A204.1 (cell line): ENCODE results near the gene SLC12A4.
"Not testable (repeated sequence)": the region's sequence is repeated elsewhere in the genome, so short reads cannot be mapped to it uniquely, and the experiment has no call there.

ENCODE experiments used
- FAIRE-seq: peaks from 2 replicates; lab custom pipeline; 2012; peaks lifted over from hg19 to GRCh38; lab: Jason Lieb, UNC

The SLC12A4 gene

DNA sequence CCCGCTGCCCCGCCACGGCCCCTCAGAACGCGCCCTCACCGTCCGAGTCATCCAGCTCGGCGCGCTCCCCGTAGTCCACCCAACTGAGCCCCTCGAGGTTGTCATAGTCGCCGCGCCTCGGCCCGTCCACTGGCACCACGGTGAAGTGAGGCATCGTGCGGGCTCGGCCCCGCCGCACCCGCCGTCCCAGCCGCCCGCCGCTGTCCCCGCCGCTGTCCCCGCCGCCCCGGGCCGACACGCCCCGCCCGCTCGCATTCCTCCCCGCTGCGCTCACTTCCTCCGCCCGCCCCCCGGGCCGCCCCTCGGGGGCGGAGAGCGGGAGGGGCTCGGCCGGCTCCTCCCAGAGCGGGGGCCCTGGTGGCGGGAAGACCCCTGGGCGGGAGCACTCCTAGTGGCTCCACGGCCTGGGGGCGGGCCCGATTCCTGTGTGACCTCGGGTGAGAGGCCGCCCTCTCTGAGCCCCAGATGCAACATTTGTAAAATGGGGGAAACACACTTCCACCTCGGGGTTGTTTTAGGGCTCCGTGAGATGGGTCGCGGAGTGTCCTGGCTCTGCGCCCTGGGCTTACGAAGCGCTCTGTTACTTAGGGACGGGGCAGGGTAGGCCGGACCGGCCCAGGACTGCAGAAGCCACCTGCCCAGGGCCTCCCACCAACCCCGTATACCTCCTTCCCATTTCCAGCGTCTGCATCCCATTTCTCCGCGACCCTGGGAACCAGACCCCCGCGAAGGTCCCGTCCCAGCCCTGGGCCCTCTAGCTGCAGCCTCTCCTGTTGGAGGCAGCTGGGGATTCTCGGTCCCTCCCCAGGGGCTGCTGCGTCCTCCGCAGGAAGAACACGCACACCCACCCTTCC lies at the start of gene SLC12A4:
SLC12A4 (minus strand) TSS at position 238 of the 854 bp plus-strand sequence; CDS start at position 154, 84 bp downstream.
- no peak for FAIRE-seq

DNA sequence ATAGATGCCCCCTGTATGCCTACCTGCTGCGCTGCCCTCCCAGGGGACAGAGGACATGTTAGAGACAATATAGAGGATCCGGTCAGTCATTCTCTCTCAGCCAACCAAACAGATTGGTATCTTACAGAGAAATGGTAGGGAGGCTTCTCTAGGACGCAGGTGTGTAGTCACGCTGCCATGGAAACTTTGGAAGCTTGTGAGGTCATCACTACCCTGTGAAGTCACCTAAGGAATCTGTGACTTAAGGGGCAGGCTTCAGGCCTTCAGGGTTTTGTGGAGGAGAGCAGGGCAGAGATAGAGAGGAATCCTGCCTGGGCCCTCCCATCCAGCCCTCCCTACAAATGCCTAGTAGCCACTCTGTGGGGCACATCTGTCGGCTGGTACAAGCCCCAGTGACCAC lies 47.2 kb upstream of the SLC12A4 start, which contains the start of gene DPEP2NB:
DPEP2NB (minus strand) TSS at position 231 of the 400 bp plus-strand sequence; CDS start at position 90, 141 bp downstream.
- FAIRE-seq, result no peak

DNA sequence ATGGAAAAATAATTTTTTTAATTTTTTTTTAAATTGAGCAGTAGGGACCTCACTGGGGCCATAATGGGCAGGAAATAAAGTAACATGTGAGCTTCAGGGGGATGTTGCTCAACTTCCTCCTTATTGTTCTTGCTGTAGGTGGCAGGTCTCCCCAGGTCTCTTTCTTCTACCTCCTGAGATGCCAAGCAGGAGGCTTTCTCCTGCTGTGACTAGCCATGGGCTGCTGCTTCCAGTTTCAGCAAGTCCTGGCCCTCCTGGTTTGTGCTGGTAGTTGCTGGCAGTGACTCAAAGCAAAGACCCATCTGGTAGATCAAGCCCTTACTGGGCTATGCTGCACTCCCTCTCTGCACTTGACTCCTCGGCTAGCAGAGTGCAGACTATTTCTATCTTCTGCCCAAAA lies 45.0 kb upstream of the SLC12A4 start:
- no peak for FAIRE-seq

DNA sequence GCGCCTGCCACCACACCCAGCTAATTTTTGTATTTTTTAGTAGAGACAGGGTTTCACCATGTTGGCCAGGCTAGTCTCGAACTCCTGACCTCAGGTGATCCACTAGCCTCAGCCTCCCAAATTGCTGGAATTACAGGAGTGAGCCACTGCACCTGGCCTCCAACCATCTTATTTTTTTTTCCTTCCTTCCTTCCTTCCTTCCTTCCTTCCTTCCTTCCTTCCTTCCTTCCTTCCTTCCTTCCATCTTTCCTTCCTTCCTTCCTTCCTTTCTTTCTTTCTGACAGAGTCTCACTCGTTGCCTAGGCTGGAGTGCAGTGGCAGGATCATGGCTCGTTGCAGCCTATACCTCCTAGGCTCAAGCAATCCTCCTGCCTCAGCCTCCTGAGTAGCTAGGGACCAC lies 41.4 kb upstream of the SLC12A4 start:
- not testable (repeated sequence) for FAIRE-seq

DNA sequence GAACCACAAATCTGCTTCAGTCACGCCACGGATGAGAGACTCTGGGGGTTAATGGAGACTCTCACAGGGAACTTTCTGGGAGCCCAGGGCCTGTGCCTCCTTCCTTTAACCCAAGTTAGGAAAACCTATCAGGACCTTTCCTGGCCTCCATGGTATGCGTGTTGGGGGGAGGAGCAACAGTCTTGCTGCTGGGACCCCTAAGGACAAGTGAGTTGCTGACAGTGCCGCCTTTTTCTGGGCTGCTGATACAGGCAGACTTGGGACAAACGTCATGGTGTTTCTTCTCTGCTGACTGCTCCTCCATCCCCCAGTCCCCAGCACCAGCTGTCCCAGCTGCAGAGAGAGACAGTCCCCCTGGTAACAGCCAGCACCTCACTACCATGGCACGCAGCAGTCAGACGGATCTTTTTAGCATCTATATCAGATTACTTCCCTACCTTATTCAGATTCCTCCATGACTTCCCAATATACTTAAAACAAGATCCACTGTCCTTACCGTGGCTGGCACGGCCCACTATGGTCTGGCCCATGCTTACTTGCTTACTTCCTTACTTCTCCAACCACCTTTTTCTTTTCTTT lies 40.8 kb upstream of the SLC12A4 start:
- FAIRE-seq, result no peak

DNA sequence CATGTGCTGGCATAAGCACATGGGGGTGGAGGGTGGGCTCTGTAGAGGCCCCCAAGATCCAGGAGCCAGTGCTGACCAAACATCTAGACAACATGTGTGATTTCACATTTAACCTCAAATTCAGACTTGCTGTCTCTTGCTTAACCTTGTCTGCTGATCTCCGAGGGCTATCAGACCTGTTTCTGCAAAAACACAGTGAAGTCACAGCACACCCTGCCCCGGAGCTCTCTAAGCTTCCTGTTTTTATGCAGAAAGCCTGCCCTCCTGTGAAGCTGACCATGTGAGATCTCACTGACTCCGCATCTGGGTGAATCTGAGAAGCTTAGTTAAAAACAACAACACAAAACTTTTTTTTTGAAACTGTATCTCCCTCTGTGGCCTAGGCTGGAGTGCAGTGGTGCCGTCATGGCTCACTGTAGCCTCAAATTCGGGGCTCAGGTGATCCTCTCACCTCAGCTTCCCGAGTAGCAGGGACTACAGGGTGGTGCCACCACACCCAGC lies 37.4 kb upstream of the SLC12A4 start:
- no peak for FAIRE-seq

DNA sequence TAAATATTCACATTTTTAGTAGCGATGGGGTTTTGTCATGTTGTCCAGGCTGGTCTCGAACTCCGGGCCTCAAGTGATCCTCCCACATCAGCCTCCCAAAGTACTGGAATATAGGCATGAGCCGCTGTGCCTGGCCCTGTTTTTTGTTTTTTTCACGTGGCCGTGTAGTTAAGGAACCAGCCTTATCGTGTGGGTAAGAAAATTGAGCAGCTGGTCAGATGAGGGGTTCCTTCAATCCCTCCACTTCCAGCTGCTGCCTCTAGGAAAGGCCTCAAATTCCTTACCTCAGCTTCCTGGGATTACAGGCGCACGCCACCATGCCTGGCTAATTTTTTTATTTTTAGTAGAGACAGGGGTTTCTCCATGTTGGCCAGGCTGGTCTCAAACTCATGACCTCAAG lies 36.8 kb upstream of the SLC12A4 start:
- FAIRE-seq, result no peak

DNA sequence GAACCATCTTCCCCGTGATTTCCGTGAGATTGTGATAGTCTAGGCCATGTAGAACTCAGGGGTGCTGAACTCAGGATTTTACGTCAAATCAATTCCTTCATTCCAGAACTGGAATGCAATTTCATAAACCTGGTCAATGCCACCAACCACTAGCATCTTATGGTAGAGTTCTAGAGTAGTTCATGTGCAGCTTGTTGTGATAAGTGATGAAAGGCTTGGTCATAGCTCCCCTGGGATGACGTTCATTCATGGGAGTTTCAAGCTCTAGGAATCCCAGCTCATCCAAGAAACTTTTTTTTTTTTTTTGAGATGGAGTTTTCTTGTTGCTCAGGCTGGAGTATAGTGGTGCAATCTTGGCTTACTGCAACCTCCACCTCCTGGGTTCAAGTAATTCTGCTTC lies 34.6 kb upstream of the SLC12A4 start:
- FAIRE-seq, result no peak

DNA sequence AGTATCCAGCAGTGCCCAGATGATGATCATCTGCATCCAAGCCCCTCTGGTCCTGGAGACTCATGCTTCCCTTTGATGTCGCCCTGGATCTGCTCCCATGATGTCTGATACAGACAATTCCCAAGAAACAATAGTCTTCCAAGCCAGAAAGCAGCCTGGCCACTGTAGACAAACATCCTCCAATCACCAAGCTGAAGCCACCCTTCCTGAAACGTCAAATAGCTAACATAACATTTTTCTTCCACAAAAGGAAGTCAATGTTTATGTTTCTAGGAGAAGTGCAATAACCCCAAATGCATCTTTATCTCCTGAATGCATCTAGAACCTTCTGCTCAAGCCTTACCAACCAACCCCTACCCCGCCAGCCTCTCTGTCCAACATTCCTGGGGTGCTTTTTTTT lies 32.0 kb upstream of the SLC12A4 start:
- FAIRE-seq, result no peak

DNA sequence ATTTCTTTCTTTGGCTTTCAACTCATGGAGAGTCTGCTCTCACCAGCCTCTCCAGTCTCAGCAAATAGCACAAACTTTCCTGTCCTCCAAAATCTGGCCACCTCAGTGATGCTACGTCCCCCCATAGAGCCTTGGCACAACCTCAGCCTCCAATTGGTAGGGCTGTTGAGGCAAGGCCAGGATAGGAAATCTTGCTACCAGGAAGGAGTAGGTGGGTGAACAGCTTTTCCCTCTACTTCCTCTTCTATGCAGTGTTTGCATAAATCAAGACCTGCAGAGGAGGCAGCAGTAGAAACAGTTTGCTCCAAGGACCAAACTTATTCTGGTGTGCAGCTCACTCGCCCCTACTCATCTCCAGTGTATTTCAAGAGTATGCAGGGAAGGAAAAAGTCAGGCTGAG lies 31.5 kb upstream of the SLC12A4 start:
- no peak for FAIRE-seq

DNA sequence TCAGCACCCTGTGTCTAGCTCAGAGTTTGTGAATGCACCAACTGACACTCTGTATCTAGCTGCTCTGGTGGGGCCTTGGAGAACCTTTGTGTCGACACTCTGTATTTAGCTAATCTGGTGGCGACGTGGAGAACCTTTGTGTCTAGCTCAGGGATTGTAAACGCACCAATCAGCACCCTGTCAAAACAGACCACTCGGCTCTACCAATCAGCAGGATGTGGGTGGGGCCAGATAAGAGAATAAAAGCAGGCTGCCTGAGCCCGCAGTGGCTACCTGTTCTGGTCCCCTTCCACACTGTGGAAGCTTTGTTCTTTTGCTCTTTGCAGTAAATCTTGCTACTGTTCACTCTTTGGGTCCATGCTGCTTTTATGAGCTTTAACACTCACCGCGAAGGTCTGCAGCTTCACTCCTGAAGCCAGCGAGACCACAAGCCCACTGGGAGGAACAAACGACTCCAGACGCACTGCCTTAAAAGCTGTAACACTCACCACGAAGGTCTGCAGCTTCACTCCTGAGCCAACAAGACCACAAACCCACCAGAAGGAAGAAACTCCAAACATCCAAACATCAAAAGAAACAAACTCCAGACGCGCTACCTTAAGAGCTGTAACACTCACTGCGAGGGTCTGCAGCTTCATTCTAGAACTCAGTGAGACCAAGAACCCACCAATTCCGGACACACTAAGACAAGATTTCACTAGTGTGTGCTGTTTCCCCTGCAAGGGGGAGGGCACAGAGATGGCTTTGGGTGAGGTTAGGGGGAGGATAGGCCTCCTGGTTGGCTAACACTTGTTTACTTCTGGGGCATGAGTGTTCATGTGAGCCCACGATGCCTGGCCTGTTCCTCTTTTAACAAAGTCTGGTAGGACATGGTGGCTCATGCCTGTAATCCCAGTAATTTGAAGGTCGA lies 30.6 kb upstream of the SLC12A4 start, which contains the start of gene DPEP2:
DPEP2 (minus strand) TSS at position 706 of the 910 bp plus-strand sequence. CDS start 6,272 bp downstream, outside the sequence.
- FAIRE-seq, result not testable (repeated sequence)

DNA sequence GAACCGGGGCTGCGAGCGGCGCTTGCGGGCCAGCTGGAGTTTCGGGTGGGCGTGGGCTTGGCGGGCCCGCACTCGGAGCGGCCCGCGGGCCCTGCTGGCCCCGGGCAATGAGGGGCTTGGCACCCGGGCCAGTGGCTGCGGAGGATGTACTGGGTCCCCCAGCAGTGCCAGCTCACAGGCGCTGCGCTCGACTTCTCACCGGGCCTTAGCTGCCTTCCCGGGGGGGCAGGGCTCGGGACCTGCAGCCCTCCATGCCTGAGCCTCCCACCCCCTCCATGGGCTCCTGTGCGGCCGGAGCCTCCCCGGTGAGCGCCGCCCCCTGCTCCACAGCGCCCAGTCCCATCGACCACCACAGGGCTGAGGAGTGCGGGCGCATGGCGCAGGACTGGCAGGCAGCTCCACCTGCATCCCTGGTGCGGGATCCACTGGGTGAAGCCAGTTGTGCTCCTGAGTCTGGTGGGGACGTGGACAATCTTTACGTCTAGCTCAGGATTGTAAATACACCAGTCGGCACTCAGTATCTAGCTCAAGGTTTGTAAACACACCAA lies 29.9 kb upstream of the SLC12A4 start:
- not testable (repeated sequence) for FAIRE-seq

DNA sequence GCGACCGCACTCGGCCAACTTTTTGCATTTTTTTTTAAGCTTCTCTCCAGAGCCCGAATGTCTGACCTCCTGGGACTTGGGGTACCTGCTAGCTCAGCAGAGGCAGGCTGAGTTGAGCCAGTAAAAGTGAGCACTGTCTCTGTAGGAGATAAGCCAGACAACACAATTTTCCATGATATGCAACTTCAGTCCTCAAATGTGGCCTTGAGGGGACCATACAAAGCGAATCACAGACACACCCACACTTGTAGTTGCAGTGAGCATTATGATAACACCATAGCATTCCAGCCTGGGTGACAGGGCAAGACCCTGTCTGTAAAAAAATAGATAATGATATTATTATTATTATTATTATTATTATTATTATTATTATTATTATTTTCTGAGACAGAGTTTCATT lies 28.2 kb upstream of the SLC12A4 start:
- no peak for FAIRE-seq

DNA sequence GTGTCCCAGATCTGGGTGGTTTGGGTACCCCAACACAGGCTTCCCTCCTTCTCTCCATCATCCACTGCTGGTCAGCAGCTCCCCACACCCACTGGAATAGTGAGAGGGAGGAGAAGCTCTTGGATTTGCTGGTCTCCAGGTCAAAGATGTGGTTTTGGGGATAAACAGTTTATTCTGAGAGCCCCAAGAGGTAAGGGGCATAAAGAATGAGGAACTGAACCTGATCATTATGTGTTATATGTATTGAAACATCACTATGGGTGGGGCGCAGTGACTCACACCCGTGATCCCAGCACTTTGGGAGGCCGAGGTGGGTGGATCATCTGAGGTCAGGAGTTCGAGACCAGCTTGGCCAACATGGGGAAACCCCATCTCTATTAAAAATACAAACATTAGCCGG lies 27.0 kb upstream of the SLC12A4 start:
- no peak for FAIRE-seq

DNA sequence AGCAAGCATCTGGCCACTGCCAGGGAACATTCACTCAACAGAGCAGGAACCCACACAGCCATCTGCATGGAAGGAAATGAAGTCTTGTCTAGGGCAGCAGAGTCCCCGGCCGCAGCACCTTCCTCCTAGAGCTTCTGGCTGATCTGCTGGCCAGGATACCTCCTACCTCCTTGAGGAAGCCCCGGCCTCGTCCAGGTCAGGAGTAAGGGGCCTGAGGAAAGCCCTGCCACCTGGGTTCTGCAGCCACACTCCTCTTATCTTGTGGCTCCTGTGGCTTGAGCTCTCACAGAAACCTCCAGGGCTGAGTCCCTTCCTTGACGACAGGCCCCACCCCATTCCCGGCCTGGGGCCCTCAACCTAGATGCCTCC lies 25.6 kb upstream of the SLC12A4 start:
- FAIRE-seq, result not testable (repeated sequence)

DNA sequence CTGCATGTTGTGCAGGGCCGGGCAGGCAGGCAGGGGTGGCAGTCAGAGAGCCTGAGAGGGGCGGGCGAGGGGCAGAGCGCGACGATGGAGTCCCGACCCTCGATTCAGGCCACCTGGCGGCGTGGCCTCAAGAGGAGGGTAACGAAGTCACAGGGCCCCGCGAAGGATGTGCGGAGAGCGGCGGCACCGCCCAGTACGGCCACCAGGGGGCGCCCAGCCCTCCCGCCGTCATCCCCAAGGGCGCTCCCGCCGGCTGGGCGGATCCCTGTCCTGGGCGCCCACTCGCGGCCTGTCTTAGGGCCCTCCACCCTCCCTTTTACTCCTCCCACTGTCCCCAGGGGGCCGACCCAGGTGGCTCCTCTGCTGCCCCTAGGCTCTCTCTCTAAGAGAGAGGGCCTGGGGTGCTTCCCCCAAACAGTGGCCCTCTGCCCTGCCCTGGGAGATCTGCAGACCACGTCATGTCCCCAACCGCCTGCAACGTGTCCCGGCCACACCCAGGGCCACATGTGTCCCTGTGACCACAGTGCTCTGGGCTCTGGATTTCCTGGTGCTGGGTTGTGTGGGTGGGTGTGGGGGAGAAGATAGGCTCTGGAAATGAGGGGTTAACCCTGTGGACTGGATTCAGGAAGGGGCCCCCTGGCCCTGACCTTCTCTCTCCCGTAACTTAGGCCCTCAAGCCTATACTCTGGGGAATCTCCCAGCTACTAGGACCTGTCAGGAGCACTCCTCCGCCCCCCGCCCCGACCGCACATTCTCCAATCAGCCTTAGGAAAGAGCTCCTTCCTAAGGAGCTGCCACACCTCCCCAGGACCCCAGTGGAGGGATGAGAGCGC lies 25.0 kb upstream of the SLC12A4 start:
- no peak for FAIRE-seq

DNA sequence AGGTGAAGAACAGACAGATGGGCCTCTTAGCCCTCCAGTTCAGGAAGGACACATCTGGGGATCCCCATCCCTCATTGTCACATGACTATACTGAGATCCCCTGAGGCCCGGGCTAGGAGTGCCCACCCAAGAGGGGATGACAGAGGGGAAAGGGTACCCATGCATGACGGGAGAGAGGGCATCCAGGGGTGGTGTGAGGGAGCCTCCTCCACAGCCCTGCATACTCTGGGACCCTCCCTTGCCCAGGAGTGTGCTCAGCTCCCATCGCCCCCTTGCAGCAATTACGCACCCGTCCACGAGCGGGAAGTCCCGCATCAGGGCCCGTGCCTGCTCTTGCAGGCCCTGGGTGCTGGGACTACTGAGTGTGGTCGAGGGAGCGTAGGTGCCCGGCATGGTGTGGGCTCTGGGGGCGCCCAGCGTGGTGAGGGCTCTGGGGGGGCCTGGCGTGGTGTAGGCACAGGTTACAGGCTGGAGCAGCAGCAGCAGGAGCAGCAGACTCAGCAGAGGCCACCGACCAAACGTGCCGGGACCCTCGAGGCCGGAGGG lies 24.3 kb upstream of the SLC12A4 start:
- no peak for FAIRE-seq

DNA sequence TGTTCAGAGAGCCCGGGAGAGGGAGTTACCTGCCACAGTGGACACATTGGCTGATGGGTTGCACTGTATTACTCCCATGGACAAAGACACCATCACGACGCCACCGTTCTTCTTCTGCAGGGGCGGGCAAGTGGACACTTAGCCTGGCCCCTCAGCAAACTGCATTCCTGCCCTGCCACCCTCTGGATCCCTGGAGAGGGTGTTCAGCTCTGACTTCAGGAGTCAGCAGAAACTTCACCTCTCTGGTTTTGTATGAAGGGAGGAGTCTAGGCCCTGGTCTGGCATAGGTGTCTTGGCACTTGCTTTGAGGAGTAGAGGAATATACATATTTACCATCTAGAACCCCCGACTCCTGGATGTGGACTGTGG lies 21.6 kb upstream of the SLC12A4 start:
- FAIRE-seq, result no peak

DNA sequence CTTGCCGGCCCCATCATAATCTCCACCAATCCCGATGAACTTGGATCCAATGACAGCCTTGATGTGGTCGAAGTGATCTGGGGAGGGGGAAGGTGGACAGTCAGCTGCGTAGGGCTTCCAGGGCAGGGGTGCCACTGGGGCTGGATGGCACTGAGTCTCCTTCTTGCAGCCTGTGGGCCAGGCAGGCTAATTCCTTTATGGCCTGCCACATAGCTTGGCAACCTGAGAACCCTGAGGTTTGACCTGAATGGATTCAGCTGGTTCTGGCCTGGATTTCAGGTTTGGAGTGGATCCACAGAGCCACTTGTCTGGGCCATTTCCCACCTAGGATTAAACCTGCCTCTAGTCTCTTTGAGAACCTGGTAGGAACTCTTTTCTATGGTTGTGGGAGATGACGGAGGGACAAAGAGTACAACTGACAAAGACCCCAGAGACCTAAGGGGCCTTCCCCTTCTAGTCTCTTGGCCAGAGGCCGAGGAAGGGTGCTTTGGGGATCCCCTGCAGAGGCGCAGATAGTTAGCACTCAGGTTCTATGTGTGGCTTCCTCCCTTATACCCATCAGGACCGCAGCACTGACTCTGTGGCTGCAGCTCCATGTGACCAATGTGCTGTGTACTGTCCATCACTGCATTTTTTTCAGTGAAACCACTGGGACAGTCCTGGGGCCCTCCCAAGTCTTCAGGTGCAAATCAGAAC lies 21.0 kb upstream of the SLC12A4 start:
- no peak for FAIRE-seq

DNA sequence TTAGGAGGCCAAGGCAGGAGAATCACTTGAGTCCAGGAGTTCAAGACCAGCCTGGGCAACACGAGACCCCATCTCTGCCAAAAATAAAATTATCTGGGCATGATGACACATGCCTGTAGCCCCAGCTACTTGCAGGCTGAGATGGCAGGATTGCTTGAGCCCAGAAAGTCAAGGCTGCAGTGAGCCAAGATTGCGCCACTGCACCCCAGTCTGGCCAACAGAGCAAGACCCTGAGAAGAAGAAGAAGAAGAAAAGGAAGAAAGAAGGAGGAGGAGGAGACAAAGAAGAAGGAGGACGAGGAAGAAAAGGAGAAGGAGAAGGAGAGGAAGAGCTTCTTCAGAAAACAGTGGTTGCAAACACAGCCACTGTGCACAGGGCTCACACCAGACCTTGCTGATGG lies 20.2 kb upstream of the SLC12A4 start:
- FAIRE-seq, result no peak
